AG10803 (cell line): ENCODE results near the gene CCNA1.

ENCODE experiments used
- DNase-seq: peaks from one replicate; pipeline ENCODE4 v3.0.0; 2010; ENCODE audit warnings: low read depth
- H3K4me3 ChIP-seq: 2 replicates; pipeline ENCODE4 v1.5.1; 2011; ENCODE audit warnings: mild to moderate bottlenecking, low read length, control low read depth
- TF ChIP-seq, protein P1 (sequence below): conservative IDR thresholded peaks from 2 replicates; pipeline ENCODE4 v1.5.1; 2011; ENCODE audit warnings: mild to moderate bottlenecking, low read length, control low read depth, inconsistent platforms

Gene CCNA1

DNA sequence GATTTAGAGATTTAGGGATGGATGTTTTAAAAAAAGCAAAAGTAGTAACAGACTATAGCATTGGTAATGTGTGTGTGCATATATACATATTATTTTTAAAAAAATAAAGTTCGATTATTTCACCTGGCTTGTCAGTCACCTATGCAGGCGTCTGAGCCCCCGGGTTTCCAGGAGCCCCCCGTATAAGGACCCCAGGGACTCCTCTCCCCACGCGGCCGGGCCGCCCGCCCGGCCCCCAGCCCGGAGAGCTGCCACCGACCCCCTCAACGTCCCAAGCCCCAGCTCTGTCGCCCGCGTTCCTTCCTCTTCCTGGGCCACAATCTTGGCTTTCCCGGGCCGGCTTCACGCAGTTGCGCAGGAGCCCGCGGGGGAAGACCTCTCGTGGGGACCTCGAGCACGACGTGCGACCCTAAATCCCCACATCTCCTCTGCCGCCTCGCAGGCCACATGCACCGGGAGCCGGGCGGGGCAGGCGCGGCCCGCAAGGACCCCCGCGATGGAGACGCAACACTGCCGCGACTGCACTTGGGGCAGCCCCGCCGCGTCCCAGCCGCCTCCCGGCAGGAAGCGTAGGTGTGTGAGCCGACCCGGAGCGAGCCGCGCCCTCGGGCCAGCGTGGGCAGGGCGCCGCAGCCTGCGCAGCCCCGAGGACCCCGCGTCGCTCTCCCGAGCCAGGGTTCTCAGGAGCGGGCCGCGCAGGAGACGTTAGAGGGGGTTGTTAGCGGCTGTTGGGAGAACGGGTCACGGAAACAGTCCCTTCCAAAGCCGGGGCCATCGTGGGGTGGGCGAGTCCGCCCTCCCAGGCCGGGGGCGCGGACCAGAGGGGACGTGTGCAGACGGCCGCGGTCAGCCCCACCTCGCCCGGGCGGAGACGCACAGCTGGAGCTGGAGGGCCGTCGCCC lies 840 bp upstream of the CCNA1 start:
- peak overlapping the region; percentile 20 for H3K4me3 ChIP-seq
- no peak for DNase-seq

GRCh38 chr13:36436811-36437210 lies 4.5 kb downstream of the CCNA1 start:
- TF ChIP-seq, protein P1, sequence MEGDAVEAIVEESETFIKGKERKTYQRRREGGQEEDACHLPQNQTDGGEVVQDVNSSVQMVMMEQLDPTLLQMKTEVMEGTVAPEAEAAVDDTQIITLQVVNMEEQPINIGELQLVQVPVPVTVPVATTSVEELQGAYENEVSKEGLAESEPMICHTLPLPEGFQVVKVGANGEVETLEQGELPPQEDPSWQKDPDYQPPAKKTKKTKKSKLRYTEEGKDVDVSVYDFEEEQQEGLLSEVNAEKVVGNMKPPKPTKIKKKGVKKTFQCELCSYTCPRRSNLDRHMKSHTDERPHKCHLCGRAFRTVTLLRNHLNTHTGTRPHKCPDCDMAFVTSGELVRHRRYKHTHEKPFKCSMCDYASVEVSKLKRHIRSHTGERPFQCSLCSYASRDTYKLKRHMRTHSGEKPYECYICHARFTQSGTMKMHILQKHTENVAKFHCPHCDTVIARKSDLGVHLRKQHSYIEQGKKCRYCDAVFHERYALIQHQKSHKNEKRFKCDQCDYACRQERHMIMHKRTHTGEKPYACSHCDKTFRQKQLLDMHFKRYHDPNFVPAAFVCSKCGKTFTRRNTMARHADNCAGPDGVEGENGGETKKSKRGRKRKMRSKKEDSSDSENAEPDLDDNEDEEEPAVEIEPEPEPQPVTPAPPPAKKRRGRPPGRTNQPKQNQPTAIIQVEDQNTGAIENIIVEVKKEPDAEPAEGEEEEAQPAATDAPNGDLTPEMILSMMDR: no peak
- H3K4me3 ChIP-seq: no peak overlapping the region
- no peak for DNase-seq

More for the DNA sequence above, 840 bp upstream of the CCNA1 start:
- TF ChIP-seq, protein P1: no peak

DNA sequence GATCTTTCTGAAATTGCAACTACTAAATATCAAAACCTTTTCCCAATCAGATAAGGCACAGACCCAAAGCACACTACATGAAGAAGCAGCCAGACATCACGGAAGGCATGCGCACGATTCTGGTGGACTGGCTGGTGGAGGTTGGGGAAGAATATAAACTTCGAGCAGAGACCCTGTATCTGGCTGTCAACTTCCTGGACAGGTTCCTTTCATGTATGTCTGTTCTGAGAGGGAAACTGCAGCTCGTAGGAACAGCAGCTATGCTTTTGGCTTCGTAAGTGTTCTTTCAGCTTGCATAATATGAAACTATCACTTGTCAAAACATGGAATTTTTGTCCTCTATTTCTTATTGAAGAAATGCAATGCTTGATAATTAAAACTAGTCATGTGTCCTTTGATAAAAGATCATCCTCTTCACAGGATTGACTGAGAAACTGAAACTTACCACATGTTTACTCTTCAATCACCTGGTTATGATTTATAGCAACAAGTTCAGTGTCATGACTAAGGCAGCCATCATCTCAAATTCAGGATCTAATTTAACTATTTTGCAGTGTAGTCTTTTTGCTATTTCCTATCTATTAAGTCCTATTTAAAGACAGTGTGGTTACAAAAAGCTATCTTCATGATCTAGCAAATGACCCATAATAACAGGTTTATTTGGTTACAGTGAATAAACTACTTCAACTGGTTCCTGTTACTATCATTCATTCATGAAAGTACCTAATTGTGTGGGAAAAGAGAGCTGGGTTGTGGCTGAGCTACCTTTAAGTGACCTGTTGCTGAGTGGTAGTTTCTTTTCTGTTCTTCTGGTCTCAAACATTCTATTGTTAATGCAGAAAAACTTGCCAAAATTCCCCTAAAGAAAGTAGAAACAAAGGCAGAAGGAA lies 6.5 kb downstream of the CCNA1 start:
- no peak for DNase-seq
- no peak overlapping the region for H3K4me3 ChIP-seq
- TF ChIP-seq, protein P1: no peak

- TF ChIP-seq, protein P1: no peak
- no peak overlapping the region for H3K4me3 ChIP-seq
- no peak for DNase-seq
Measured at GRCh38 chr13:36445278-36445677, 13.0 kb downstream of the CCNA1 start.

GRCh38 chr13:36445891-36446351 lies 13.6 kb downstream of the CCNA1 start:
- H3K4me3 ChIP-seq: no peak overlapping the region
- TF ChIP-seq, protein P1: no peak

GRCh38 chr13:36447501-36447900 lies 15.2 kb downstream of the CCNA1 start:
- TF ChIP-seq, protein P1: no peak
- H3K4me3 ChIP-seq: no peak overlapping the region
- peak; percentile 11 for DNase-seq

More at GRCh38 chr13:36445891-36446351, 13.6 kb downstream of the CCNA1 start:
- DNase-seq: no peak
